CD14-positive monocyte (primary cell): Measurements from ENCODE around the gene SMG7. TPM values are rescaled to one million over a fixed set of nuclear protein-coding genes. Genes with fewer than 3 reads are reported as not detected.

ENCODE experiments used
- DNase-seq, 3 donors: peaks; one replicate each; pipeline ENCODE4 v3.0.0-alpha.2; 2011 to 2022
- H2AFZ ChIP-seq: 2 replicates; pipeline ENCODE4 v1.6.0; 2012; ENCODE audit warnings: mild to moderate bottlenecking, low read depth, low read length, inconsistent platforms; ENCODE audit not compliant: insufficient read depth, poor library complexity, severe bottlenecking
- H3K27ac ChIP-seq, 2 donors: 1 replicate in 1 of 2; 2 replicates in 1 of 2; pipeline ENCODE4 v1.5.1; 2012 to 2013; ENCODE audit warnings: low read length in 2 of 2, control low read depth in 1 of 2, inconsistent platforms in 1 of 2, low read depth in 1 of 2, mild to moderate bottlenecking in 1 of 2
- H3K27me3 ChIP-seq, 2 donors: one replicate each; pipeline versions ENCODE4 v1.6.0 to v1.6.1; 2011 to 2013; ENCODE audit warnings: low read length in 2 of 2; ENCODE audit not compliant: control insufficient read depth in 2 of 2, insufficient read depth in 2 of 2
- H3K36me3 ChIP-seq, 2 donors: replicated peaks in 1 of 2; 1 replicate in 1 of 2; 2 replicates in 1 of 2; pipeline versions ENCODE4 v1.5.1 to v1.6.1; 2012 to 2013; ENCODE audit warnings: low read length in 2 of 2, control low read depth in 1 of 2, inconsistent platforms in 1 of 2, mild to moderate bottlenecking in 1 of 2; ENCODE audit not compliant: insufficient read depth in 2 of 2, control insufficient read depth in 1 of 2
- H3K4me1 ChIP-seq, 2 donors: 1 replicate in 1 of 2; 2 replicates in 1 of 2; pipeline versions ENCODE4 v1.5.1 to v1.6.1; 2012 to 2013; ENCODE audit warnings: low read length in 2 of 2, control low read depth in 1 of 2, inconsistent platforms in 1 of 2, mild to moderate bottlenecking in 1 of 2, moderate library complexity in 1 of 2; ENCODE audit not compliant: insufficient read depth in 2 of 2, control insufficient read depth in 1 of 2
- H3K4me2 ChIP-seq: replicated peaks from 2 replicates; pipeline ENCODE3; 2012; ENCODE audit warnings: low read length, moderate library complexity, mild to moderate bottlenecking; ENCODE audit not compliant: poor library complexity, severe bottlenecking; ENCODE audit errors: extremely low read depth
- H3K4me3 ChIP-seq, 3 experiments: fragments of 200-600 bp in 1 of 3; sonication (generic) in 1 of 3; replicated peaks in 1 of 3; 1 replicate in 2 of 3; 2 replicates in 1 of 3; pipeline ENCODE4 v1.5.1; 2011 to 2013; ENCODE audit warnings: low read length in 3 of 3, mild to moderate bottlenecking in 3 of 3, control low read depth in 2 of 3, low read depth in 2 of 3, inconsistent platforms in 1 of 3, moderate library complexity in 1 of 3
- H3K79me2 ChIP-seq: 2 replicates; pipeline ENCODE4 v1.6.0; 2012; ENCODE audit warnings: mild to moderate bottlenecking, control low read depth, inconsistent platforms, low read length, moderate library complexity; ENCODE audit not compliant: insufficient read depth
- H3K9ac ChIP-seq: 2 replicates; pipeline ENCODE4 v1.6.0; 2017; ENCODE audit warnings: low read length, mild to moderate bottlenecking; ENCODE audit not compliant: insufficient read depth, poor library complexity, severe bottlenecking
- H3K9me3 ChIP-seq, 2 donors: replicated peaks in 1 of 2; 1 replicate in 1 of 2; 2 replicates in 1 of 2; pipeline versions ENCODE4 v1.5.1 to v1.6.1; 2012 to 2013; ENCODE audit warnings: low read length in 2 of 2, control low read depth in 1 of 2; ENCODE audit not compliant: control insufficient read depth in 1 of 2, insufficient read depth in 1 of 2
- H4K20me1 ChIP-seq: 2 replicates; pipeline ENCODE4 v1.6.0; 2012; ENCODE audit warnings: mild to moderate bottlenecking, low read length, control low read depth, moderate library complexity; ENCODE audit not compliant: insufficient read depth
- H3K27ac Mint-ChIP-seq, 7 donors: one replicate each; pipeline ENCODE4 v1.8.0; 2020; ENCODE audit warnings: mild to moderate bottlenecking in 7 of 7, mixed read lengths in 7 of 7, moderate library complexity in 6 of 7, inconsistent platforms in 2 of 7
- H3K27me3 Mint-ChIP-seq, 3 donors: one replicate each; pipeline ENCODE4 v1.8.0; 2021 to 2022; ENCODE audit warnings: low read depth in 3 of 3, mild to moderate bottlenecking in 3 of 3, mixed read lengths in 3 of 3, moderate library complexity in 3 of 3, inconsistent platforms in 1 of 3
- H3K36me3 Mint-ChIP-seq, 2 donors: one replicate each; pipeline ENCODE4 v1.8.0; 2020; ENCODE audit warnings: mixed read lengths in 2 of 2, inconsistent platforms in 1 of 2, mild to moderate bottlenecking in 1 of 2
- H3K4me1 Mint-ChIP-seq: one replicate; pipeline ENCODE4 v1.8.0; 2020; ENCODE audit warnings: mild to moderate bottlenecking, mixed read lengths
- H3K4me3 Mint-ChIP-seq, 2 donors: one replicate each; pipeline ENCODE4 v1.8.0; 2020; ENCODE audit warnings: mild to moderate bottlenecking in 2 of 2, mixed read lengths in 2 of 2, moderate library complexity in 1 of 2
- H3K9me3 Mint-ChIP-seq, 7 donors: one replicate each; pipeline ENCODE4 v1.8.0; 2020 to 2022; ENCODE audit warnings: mixed read lengths in 7 of 7, mild to moderate bottlenecking in 6 of 7, moderate library complexity in 6 of 7, inconsistent platforms in 2 of 7
- WGBS: methylation state at CpG from one replicate; pipeline ENCODE4 v1.1.5; 2013; ENCODE audit warnings: missing lambda C conversion rate; ENCODE audit not compliant: insufficient coverage; 5-methylcytosine and 5-hydroxymethylcytosine counted together
- intact Hi-C, 2 donors: fragments of 100-400 bp; cut with micrococcal nuclease; formaldehyde crosslinking; loops; one replicate each; pipeline versions ENCODE4 v1.15.0 to v1.15.1; 2023
- polyA plus RNA-seq, 3 donors: library from polyadenylated mRNA; depleted of rRNA in 1 of 3; unstranded in 2 of 3; stranded (reverse) in 1 of 3; fragments of 300-500 nt in 2 of 3; fragments of >200 nt in 1 of 3; fragmentation: Illumina TruSeq in 2 of 3; gene quantifications; 1 replicate in 2 of 3; 2 replicates in 1 of 3; pipeline ENCODE4 v1.2.3, GENCODE V29; 2012 to 2021
- TF ChIP-seq, protein P1 (sequence below): fragments of 200-600 bp; IDR thresholded peaks from one replicate; pipeline ENCODE4 v1.8.0; 2022; ENCODE audit warnings: antibody characterized with exemption, mild to moderate bottlenecking

The SMG7 gene
- polyA plus RNA-seq, 3 donors = 11.5 to 31.3 (median 19.4) TPM

DNA sequence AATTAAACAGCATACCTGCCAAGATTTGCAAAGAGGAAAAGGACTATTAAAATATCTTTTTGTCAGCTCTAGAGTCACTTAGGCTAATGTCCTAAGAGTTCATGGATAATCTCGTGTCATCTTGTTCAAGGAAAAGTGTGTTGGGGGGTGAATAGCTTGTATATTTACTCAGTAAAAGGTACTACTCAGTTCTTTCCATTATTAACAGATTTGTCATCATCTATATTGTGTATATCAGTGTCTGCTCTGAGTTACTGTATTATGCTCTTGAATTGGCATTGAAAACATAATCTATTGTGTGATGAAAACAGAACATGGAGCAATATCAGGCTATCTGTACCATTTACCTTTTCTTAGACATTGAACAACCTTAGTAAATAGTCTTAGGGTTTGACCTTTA, 41.9 kb downstream of the SMG7 start:
- H2AFZ ChIP-seq = no peak overlapping the region
- peaks cover 39 to 64% of the 10 kb centered on the region in 2 donors for H3K36me3 ChIP-seq
- TF ChIP-seq, protein P1, sequence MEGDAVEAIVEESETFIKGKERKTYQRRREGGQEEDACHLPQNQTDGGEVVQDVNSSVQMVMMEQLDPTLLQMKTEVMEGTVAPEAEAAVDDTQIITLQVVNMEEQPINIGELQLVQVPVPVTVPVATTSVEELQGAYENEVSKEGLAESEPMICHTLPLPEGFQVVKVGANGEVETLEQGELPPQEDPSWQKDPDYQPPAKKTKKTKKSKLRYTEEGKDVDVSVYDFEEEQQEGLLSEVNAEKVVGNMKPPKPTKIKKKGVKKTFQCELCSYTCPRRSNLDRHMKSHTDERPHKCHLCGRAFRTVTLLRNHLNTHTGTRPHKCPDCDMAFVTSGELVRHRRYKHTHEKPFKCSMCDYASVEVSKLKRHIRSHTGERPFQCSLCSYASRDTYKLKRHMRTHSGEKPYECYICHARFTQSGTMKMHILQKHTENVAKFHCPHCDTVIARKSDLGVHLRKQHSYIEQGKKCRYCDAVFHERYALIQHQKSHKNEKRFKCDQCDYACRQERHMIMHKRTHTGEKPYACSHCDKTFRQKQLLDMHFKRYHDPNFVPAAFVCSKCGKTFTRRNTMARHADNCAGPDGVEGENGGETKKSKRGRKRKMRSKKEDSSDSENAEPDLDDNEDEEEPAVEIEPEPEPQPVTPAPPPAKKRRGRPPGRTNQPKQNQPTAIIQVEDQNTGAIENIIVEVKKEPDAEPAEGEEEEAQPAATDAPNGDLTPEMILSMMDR = no peak
- Mint-ChIP-seq H3K27ac (no peak overlapping the region), H3K4me3 (no peak overlapping the region), H3K4me1 (peaks cover 2% of the 10 kb centered on the region), H3K27me3 (peaks cover 0 to 1% (median 0%) of the 10 kb centered on the region in 3 donors), H3K9me3 (no peaks in the 10 kb centered on the region), H3K36me3 (peaks cover 35 to 42% of the 10 kb centered on the region in 2 donors)
- peaks cover 61% of the 10 kb centered on the region for H3K79me2 ChIP-seq
- H3K9ac ChIP-seq = no peak overlapping the region
- H3K27me3 ChIP-seq = no peaks in the 10 kb centered on the region
- no peaks in the 10 kb centered on the region for H3K9me3 ChIP-seq
- WGBS = no CpG with 5 or more reads among the region's 1 CpG
- H3K4me3 ChIP-seq = no peak overlapping the region
- H3K4me1 ChIP-seq = no peaks in the 10 kb centered on the region
- H3K27ac ChIP-seq = no peak overlapping the region
- intact Hi-C loops = no loop called here
- H4K20me1 ChIP-seq = peaks cover 76% of the 10 kb centered on the region
- DNase-seq = no peak
- no peak overlapping the region for H3K4me2 ChIP-seq

DNA sequence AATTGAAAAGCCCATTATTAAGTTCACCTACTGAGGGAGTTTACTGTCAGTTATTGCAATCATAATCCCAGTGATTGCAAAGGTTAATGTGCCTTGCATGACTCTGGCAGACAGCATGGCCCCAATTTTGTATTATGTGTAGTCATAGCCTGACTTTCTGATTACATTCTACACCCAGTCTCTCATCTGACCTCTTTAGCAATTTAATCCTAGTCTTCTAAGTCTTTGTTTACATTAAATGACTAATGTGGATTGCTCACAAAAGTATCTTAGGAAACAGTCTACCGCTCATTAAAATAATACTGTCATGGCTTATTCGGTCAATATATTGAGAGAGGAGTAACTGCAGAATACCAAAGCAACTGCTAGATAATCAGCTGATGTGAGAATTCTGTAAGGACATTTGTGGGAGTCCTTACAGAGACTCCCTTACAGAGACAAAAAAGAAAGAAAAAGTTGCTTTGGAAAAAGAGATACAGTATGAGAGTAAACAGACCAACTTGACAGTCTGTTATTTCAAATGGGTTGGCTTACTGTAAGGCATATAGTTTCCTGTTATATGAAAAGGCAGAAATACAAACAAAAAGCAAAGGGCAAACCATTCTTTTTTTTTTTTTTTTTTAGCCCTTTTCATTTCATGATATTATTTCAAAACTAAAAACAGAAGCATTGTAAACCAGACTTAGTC, 42.8 kb downstream of the SMG7 start:
- H3K9me3 ChIP-seq = no peaks in the 10 kb centered on the region
- intact Hi-C loops = no loop called here
- H3K4me3 ChIP-seq = no peak overlapping the region
- H3K36me3 Mint-ChIP-seq = peaks cover 40 to 49% of the 10 kb centered on the region in 2 donors
- no peaks in the 10 kb centered on the region for H3K27me3 ChIP-seq
- peaks cover 67% of the 10 kb centered on the region for H4K20me1 ChIP-seq
- no peak overlapping the region for H3K9ac ChIP-seq
- peaks cover 38 to 63% of the 10 kb centered on the region in 2 donors for H3K36me3 ChIP-seq
- H3K4me1 Mint-ChIP-seq = peaks cover 2% of the 10 kb centered on the region
- H3K9me3 Mint-ChIP-seq = no peaks in the 10 kb centered on the region
- H3K27ac ChIP-seq = no peak overlapping the region
- peaks cover 0 to 1% (median 0%) of the 10 kb centered on the region in 3 donors for H3K27me3 Mint-ChIP-seq
- H2AFZ ChIP-seq = no peak overlapping the region
- H3K79me2 ChIP-seq = peaks cover 52% of the 10 kb centered on the region
- no CpG with 5 or more reads among the region's 2 CpGs for WGBS
- no peak for DNase-seq
- H3K4me2 ChIP-seq = no peak overlapping the region
- no peaks in the 10 kb centered on the region for H3K4me1 ChIP-seq
- TF ChIP-seq, protein P1 = no peak
- H3K27ac Mint-ChIP-seq = peak overlapping the region in 2 of 7 donors; percentile 10 to 28
- no peak overlapping the region for H3K4me3 Mint-ChIP-seq
